Left ventricle myocardium inferior (tissue), 1 donor: ENCODE measurements around the gene COLGALT1. TPM values are rescaled to one million over a fixed set of nuclear protein-coding genes. Genes with fewer than 3 reads are reported as not detected.

Experiments
- DNase-seq: peaks from one replicate; pipeline ENCODE4 v3.0.0-alpha.2; 2020
- H3K27ac ChIP-seq: fragments of 200-600 bp; replicated peaks from 2 replicates; pipeline ENCODE4 v1.8.0; 2021
- H3K27me3 ChIP-seq: fragments of 200-600 bp; 2 replicates; pipeline ENCODE4 v1.8.0; 2021; ENCODE audit warnings: low read depth
- H3K36me3 ChIP-seq: fragments of 200-600 bp; 2 replicates; pipeline ENCODE4 v1.8.0; 2021
- H3K4me1 ChIP-seq: fragments of 200-600 bp; 2 replicates; pipeline ENCODE4 v1.8.0; 2021
- H3K4me3 ChIP-seq: fragments of 200-600 bp; 2 replicates; pipeline ENCODE4 v1.8.0; 2021; ENCODE audit warnings: mild to moderate bottlenecking, moderate library complexity
- H3K9me3 ChIP-seq: fragments of 200-600 bp; replicated peaks from 2 replicates; pipeline ENCODE4 v1.8.0; 2021
- CTCF ChIP-seq: fragments of 200-600 bp; IDR thresholded peaks from 2 replicates; pipeline ENCODE4 v1.8.0; 2021; ENCODE audit warnings: antibody characterized with exemption, mild to moderate bottlenecking, borderline replicate concordance
- intact Hi-C: fragments of 100-400 bp; cut with micrococcal nuclease; formaldehyde crosslinking; loops from one replicate; pipeline ENCODE4 v1.11.0; 2022
- total RNA-seq: library from RNA; stranded (reverse); fragmentation: NEBNext Ultra II Directional; extraction: Animal tissue kit (Norgen Biotek cat#: 25700); gene quantifications from one replicate; pipeline ENCODE4 v1.2.1, GENCODE V29; 2021
- donor health status: DM: no; HTN: yes; CAD: no; lungs with severe emphysema.

Gene COLGALT1
- total RNA-seq, 1 donor from 2014 or later: 31.2 TPM

- no peak overlapping the region for H3K27ac ChIP-seq
- H3K36me3 ChIP-seq: no peaks in the 10 kb centered on the region
- no peaks in the 10 kb centered on the region for H3K9me3 ChIP-seq
- H3K27me3 ChIP-seq: peaks cover 72% of the 10 kb centered on the region
- H3K4me3 ChIP-seq: no peak overlapping the region
- TF ChIP-seq CTCF: no peak
- DNase-seq: no peak
- peaks cover 14% of the 10 kb centered on the region for H3K4me1 ChIP-seq
- intact Hi-C loops: no loop called here
These were observed 47.5 kb downstream of the COLGALT1 start for GRCh38 chr19:17602872-17603510.

- H3K27ac ChIP-seq: no peak overlapping the region
- peaks cover 71% of the 10 kb centered on the region for H3K27me3 ChIP-seq
- H3K9me3 ChIP-seq: no peaks in the 10 kb centered on the region
- H3K36me3 ChIP-seq: no peaks in the 10 kb centered on the region
- no peak overlapping the region for H3K4me3 ChIP-seq
- intact Hi-C loops: no loop called here
- DNase-seq: no peak
- peaks cover 14% of the 10 kb centered on the region for H3K4me1 ChIP-seq
- no peak for TF ChIP-seq CTCF
These were observed 49.0 kb downstream of the COLGALT1 start for GRCh38 chr19:17604372-17605025.

- Histone ChIP-seq H3K4me3 (no peak overlapping the region), H3K27me3 (peaks cover 69% of the 10 kb centered on the region), H3K4me1 (peaks cover 14% of the 10 kb centered on the region), H3K36me3 (no peaks in the 10 kb centered on the region), H3K27ac (no peak overlapping the region), H3K9me3 (no peaks in the 10 kb centered on the region)
- intact Hi-C loops: no loop called here
- TF ChIP-seq CTCF: no peak
- no peak for DNase-seq
These were observed 49.7 kb downstream of the COLGALT1 start for GRCh38 chr19:17605117-17605516.

- Histone ChIP-seq H3K9me3 (no peaks in the 10 kb centered on the region), H3K4me3 (peak overlapping the region; percentile 63), H3K27me3 (peaks cover 62% of the 10 kb centered on the region), H3K27ac (peak overlapping the region; percentile 51), H3K4me1 (peaks cover 14% of the 10 kb centered on the region), H3K36me3 (no peaks in the 10 kb centered on the region)
- intact Hi-C loops: no loop called here
- peak; percentile 62 for TF ChIP-seq CTCF
- peak; percentile 62 for DNase-seq
These were observed 50.5 kb downstream of the COLGALT1 start for GRCh38 chr19:17605761-17606589.

- peaks cover 55% of the 10 kb centered on the region for H3K27me3 ChIP-seq
These were observed 51.2 kb downstream of the COLGALT1 start for GRCh38 chr19:17606590-17607185.

More at GRCh38 chr19:17606590-17607185, 51.2 kb downstream of the COLGALT1 start:
- TF ChIP-seq CTCF: no peak
- intact Hi-C loops: no loop called here
- no peaks in the 10 kb centered on the region for H3K9me3 ChIP-seq
- no peak overlapping the region for H3K27ac ChIP-seq
- DNase-seq: no peak
- peaks cover 14% of the 10 kb centered on the region for H3K4me1 ChIP-seq
- H3K4me3 ChIP-seq: peak overlapping the region; percentile 63
- H3K36me3 ChIP-seq: no peaks in the 10 kb centered on the region
